Left kidney (tissue), 2 donors: ENCODE results near the gene VPS35L. TPM values are rescaled to one million over a fixed set of nuclear protein-coding genes. Genes with fewer than 3 reads are reported as not detected.

ENCODE experiments used
- DNase-seq: peaks from one replicate; pipeline ENCODE4 v3.0.0-alpha.2; 2013
- polyA plus RNA-seq: library from polyadenylated mRNA; unstranded; fragments of 120-200 nt; gene quantifications from one replicate; pipeline ENCODE4 v1.2.1, GENCODE V29; 2013; ENCODE audit not compliant: insufficient read length

Gene VPS35L
- polyA plus RNA-seq, 1 donor, result 68.2 TPM

DNA sequence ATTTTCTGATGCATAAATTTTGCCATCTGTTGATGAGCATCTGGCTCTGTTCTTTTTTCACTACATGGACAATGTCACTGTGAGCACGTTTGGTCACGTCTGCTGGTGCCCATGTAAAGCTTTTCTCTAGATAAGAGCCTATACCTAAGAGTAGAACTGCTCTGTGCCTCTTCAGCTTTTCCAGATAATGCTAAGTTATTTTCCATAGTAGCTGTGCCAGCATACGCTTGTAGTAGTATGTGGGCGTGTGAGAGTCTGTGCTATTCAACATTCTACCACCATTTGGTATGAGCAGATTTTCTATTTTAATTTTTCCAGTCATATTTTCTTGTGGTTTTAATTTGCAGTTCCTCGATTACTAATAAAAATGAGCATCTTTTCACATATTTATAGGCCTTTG is 33.2 kb downstream of the VPS35L start:
- DNase-seq, result no peak

GRCh38 chr16:19589106-19589505 is 33.6 kb downstream of the VPS35L start:
- no peak for DNase-seq

GRCh38 chr16:19589771-19590302 is 34.3 kb downstream of the VPS35L start:
- peak; percentile 42 for DNase-seq

DNA sequence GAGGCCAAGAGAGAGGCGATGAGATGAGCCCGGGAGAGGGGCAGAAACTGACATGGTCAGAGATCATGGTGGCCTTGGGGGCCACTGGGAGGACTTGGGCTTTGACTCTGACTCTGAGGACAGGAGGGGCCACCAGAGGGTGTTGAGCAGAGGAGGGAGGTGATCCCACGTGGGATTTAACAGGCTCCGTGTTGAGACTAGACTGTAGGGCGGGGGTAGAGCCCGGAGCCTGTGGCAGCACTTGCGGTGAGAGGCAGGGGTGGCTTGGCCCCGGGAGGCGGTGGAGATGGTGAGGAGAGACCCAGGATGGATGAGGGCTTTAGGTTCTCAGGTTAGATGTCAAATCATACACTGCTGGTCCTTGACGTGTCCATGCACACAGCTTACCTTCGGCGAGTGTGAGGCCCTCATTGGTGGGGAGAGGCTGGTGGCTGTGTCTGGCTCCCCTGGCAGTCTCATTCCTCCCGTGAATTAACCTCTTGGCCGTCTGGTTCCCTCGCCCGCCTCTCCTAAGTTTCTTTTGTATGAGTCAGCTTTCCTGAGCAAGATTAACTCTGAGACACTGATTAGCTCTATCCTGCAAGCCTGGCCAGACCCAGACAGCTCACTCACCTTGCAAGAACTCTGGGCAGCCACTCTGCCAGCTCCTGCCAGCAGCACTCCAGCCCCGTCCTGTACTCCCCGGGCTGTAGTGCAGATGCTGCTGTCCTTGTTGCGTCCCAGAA is 39.7 kb downstream of the VPS35L start:
- DNase-seq, result no peak

- no peak for DNase-seq
Observed at GRCh38 chr16:19598805-19599510, 43.5 kb downstream of the VPS35L start.

- no peak for DNase-seq
Observed at GRCh38 chr16:19599968-19600716, 44.6 kb downstream of the VPS35L start.

DNA sequence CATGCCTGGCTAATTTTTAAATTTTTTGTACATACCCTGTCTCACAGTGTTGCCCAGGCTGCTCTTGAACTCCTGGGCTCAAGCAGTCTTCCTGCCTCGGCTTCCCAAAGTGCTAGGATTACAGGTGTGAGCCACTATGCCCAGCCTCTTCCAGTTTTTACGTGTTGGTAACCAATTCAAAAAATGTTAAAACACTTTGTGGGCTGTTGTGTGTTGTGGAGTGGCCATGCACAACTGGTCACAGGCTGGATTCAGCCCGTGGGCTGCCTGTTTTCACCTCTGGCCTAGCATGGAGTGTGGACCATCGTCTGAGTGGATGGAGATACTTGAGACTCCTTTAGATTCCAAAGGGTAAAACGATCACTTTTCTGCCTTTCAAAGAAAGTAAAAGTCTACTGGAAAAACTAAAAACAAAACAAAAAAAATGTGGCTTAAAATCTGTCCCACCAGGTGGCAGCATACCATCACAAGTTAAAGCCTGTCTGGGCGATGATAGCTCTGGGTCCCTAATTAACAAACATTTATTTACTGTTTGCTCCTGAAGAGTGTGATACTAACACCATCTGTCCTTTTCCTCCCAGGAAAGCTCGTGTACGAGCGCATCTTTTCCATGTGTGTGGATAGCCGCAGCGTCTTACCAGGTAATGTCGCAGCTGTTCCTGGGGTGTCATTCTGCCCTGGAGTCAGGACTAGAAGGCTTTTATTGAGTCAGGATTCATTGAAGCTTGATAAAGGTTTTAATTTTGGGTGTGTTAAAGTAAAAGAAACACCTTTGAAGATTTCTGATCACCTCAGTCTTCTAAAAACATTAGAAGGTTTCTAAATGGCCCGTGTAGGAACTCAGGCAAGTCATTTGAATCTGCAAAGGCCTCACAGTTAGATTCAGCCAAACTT is 45.8 kb downstream of the VPS35L start:
- peak; percentile 26 for DNase-seq

- no peak for DNase-seq
Observed at GRCh38 chr16:19604911-19605310, 49.4 kb downstream of the VPS35L start.

DNA sequence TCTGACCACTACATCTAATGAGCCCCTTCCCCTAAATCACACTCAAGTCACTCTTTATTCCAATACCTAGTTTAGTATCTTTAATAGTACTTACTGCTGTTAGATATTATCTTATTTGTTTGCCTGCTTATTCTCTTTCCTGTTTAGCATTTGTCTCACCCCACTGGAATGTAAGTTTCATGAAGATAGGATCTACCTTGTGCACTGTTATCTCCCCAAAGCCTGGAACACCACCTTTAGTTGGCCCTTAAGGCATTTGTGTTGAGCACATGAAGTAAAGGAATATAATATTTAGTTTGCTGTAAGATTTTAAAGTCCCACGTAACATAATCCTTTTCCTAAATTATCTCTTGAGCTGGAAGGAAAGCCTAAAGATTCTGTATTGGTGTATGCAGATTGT is 50.2 kb downstream of the VPS35L start:
- no peak for DNase-seq

DNA sequence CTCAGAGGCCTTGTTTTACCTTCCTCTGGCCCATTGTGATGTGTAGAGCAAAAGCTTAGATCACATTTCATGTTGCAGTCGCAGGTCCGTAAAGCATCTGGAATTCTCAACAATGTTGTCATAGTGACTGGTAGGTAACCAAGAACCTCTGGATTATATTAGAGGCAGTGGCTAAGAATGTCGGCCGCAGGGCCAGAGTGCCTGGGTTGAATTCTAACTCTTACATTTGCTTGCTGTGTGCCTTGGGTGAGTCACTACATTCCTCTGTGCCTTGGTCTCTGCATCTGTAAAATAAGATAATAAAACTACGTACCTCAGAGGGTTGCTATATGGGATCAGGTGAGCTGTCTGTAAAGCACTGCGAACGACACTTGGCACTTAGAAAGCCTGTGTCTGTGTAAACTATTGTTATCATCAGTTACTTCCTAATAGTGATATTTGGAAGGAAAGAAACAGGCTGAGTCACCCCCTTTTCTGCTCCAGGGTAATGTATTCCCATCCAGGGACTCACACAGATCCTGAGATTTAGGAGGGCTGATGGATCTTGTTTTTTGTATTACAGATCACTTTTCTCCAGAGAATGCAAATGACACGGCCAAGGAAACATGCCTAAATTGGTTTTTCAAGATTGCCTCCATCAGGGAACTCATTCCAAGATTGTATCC is 52.2 kb downstream of the VPS35L start:
- DNase-seq, result no peak

GRCh38 chr16:19609359-19609758 is 53.9 kb downstream of the VPS35L start:
- DNase-seq, result no peak

DNA sequence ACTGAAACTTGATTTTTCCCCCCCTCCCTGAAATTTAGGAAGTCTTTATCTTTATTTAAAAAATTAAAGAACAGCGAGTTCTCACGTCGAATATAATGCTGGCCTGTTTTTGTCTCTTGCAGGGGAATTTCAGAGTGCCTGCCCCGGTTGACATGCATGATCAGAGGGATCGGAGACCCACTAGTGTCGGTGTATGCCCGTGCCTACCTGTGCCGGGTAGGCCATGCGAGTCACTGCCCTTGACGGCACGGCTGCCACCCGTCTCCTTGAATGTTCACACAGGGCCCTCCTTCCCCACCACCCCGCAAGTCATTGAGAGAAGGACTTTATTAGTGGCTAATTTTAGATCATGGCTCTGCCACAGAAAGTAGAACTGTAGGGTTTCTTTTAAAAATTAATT is 54.7 kb downstream of the VPS35L start:
- no peak for DNase-seq

DNA sequence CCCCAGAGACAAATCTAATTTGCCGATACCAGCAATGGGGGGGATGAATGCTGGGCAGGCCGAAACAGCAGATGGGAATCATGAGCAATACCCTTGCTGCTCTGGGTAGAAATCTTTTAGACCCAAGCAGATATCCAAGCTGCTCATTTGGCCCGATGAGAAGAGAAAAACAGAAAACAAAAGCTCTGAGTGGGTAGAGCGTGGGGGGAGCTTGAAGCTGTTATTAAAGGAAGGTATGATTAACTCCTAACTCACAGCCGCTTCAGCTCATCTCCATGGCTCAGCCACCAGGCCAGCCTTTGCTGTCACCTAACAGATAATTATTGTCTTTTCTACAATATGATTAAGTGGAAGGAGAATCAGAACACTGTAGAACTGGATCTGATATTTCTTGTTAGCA is 58.3 kb downstream of the VPS35L start:
- DNase-seq, result no peak

- no peak for DNase-seq
Observed at GRCh38 chr16:19616241-19616640, 60.7 kb downstream of the VPS35L start.

DNA sequence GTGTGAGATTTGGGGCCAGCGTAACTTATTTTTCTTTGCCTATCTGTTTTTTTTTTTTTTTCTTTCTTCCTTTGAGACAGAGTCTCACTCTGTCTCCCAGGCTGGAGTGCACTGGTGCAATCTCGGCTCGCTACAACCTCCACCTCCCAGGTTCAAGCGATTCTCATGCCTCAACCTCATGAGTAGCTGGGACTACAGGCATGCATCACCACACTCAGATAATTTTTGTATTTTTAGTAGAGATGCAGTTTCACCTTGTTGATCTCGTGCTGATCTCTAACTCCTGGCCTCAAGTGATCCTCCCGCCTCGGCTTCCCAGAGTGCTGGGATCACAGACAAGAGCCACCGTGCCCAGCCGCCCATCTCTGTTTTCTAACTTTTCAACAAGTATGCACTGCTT is 63.4 kb downstream of the VPS35L start:
- no peak for DNase-seq

DNA sequence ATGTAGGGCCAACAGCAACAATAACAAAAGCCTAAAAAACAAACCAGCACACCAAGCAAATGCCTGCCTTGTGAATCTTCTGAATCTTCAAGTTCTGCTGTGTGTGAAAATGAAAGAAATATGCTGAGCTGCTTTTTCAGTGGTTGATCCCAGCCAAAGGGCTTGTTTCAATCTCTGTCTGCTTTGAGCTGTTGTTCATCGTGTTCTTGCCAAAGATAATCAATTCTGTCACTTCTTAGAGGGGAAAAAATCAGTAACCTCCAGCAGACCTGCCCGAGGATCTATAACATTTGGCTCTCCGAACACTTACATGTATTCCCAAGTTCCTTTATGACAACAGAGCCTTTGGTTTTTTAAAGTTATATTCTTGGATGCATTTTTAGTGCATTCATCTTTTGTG is 65.9 kb downstream of the VPS35L start:
- DNase-seq, result no peak

- no peak for DNase-seq
Observed at GRCh38 chr16:19625039-19625438, 69.5 kb downstream of the VPS35L start.

DNA sequence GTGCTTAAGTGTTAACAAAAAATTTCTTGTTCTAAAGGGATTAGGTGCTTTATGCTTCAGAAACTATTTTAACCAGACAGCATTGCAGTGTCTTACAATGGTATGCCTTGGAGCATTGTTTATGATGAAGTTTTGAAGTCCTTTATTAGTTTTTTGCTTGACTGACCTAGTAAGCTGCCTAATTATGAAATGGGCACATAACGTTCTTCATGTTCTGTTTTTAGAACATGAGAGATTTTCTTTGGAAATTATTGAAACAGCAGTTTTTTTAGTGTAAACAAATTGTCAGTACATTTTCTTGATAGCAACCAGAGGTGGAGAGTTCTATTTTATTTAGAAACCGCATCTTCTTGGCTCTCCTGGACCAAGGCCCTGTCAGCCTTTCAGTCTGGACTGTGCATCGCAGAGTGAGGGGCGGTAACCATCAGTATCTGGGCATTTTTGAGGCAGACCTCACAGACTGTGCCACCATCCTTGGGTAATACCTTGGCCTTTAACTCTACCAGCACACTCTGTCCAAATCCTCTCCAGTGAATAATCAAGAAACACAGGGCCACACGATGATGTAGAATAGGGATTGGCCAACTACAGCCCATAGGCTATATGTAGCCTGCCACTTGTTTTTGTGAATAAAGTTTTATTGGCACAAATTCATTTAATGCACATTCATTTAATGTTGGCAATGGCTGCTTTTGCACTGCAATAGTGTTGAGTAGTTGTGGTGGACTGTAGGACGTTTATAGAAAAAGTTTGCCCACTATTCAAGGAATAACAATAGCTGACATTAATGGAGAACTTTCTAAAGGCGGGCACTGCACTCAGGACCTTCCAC is 81.1 kb downstream of the VPS35L start:
- no peak for DNase-seq

DNA sequence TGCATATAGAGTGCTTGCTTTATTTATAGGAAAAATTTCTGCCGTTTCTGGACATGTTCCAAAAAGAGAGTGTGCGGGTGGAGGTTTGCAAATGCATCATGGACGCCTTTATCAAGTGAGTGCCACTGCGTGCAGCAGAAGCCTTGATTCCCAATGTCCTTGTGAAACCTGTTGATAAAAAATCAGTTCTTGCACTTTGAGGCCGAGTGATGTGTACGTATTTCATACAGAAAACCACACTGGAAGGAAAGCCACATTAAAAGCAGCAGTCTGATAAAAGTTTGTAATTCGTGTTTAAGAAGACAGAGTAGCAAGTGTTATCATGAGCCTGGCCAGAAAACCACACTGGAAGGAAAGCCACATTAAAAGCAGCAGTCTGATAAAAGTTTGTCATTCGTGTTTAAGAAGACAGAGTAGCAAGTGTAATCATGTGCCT is 84.5 kb downstream of the VPS35L start:
- no peak for DNase-seq

- DNase-seq, result no peak
Observed at GRCh38 chr16:19642501-19642900, 87.0 kb downstream of the VPS35L start.
